ENCODE measurements around the gene TMCO4. TPM values are rescaled to one million over a fixed set of nuclear protein-coding genes. Genes with fewer than 3 reads are reported as not detected.
A peak's percentile ranks its signal among the peaks of the same experiment; 100 is the strongest.

The TMCO4 gene
- total and polyA plus RNA-seq, 11 donors, result 6.3 to 14.3 (median 7.6) TPM

DNA sequence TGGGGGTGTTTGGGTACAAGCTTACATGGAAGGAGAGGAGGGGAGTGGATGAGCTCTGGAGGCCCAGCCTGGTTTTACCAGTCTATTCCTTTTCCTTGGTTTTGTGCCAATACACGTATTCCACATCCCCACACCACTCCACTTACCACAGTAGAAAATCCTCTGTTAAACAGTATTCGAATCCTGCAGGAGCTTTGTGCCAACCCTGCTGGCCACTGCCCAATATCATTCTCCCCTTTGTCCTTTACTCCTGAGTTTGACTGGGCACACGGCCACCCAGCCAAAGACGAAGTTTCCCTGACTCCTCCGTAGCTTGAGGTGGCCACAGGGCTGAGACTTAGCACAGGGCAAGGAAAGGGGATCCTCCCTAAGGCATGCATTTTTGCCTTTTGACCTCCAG is 61.6 kb downstream of the TMCO4 start:
- TF ChIP-seq CTCF (IDR thresholded peaks at IDR 0.05), result no peak
- TF ChIP-seq POLR2A (IDR thresholded peaks at IDR 0.05), result no peak
- no peak overlapping the region for H3K27ac ChIP-seq
- intact Hi-C loops (cut with DNase I), result no loop called here
- DNase-seq, result peak in 2 of 5 donors; percentile 35 to 51
- H3K4me3 ChIP-seq, result no peak overlapping the region
- H3K4me1 ChIP-seq, result peaks cover 0 to 21% (median 11%) of the 10 kb centered on the region in 12 donors
- ATAC-seq, result peak in 1 of 4 donors; percentile 33
- WGBS, 4 donors, result 53 to 65% (median 60%) methylated on average over 5 of the region's 5 CpGs
- no peaks in the 10 kb centered on the region for H3K27me3 ChIP-seq
- H3K9me3 ChIP-seq, result peaks cover 0 to 9% (median 2%) of the 10 kb centered on the region in 12 donors
- H3K36me3 ChIP-seq, result peaks cover 0 to 20% (median 0%) of the 10 kb centered on the region in 9 donors

DNA sequence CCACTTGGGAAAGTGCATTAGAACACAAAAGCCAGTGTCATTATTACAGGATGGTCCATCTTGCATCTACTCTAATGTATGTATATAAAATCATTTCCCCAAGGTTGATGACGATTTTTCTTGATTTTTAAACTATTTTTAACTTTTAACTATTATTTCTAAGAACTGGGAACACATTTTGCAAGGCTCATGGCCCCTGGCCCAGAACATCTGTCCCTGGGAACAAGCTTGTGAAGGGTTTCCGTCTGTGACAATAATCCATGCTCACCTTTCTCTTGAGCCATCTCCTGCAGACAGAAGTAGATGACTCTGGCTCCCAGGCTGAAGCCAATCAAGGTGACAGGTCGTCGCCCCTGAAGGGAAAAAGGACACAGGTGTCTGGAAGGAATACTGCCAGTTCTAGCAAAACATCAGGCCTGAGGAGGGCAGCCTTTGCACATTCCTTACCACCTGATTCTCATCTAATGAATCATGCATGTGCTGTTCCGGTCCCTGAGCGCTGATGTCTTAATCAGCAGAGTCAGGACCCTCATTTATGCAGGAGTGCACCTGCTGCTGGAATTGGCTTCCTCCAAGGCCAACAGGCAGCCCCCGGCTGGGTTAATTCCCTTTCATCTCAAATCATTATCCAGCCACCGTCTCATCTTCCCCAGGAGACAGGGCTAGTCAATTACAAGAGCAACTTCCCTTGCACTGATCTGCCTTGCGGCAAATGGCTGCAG is 62.5 kb downstream of the TMCO4 start:
- H3K27me3 ChIP-seq, result no peaks in the 10 kb centered on the region
- ATAC-seq (no peak), DNase-seq (no peak)
- no peak for TF ChIP-seq CTCF (IDR thresholded peaks at IDR 0.05)
- TF ChIP-seq POLR2A (IDR thresholded peaks at IDR 0.05), result no peak
- H3K4me3 ChIP-seq, result no peak overlapping the region
- intact Hi-C loops (cut with DNase I), result no loop called here
- WGBS, 4 donors, result 78 to 86% (median 82%) methylated on average over 9 of the region's 9 CpGs
- no peak overlapping the region for H3K27ac ChIP-seq
- H3K36me3 ChIP-seq, result peaks cover 0 to 22% (median 0%) of the 10 kb centered on the region in 9 donors
- H3K9me3 ChIP-seq, result peaks cover 0 to 9% (median 2%) of the 10 kb centered on the region in 12 donors
- peaks cover 0 to 21% (median 11%) of the 10 kb centered on the region in 12 donors for H3K4me1 ChIP-seq

DNA sequence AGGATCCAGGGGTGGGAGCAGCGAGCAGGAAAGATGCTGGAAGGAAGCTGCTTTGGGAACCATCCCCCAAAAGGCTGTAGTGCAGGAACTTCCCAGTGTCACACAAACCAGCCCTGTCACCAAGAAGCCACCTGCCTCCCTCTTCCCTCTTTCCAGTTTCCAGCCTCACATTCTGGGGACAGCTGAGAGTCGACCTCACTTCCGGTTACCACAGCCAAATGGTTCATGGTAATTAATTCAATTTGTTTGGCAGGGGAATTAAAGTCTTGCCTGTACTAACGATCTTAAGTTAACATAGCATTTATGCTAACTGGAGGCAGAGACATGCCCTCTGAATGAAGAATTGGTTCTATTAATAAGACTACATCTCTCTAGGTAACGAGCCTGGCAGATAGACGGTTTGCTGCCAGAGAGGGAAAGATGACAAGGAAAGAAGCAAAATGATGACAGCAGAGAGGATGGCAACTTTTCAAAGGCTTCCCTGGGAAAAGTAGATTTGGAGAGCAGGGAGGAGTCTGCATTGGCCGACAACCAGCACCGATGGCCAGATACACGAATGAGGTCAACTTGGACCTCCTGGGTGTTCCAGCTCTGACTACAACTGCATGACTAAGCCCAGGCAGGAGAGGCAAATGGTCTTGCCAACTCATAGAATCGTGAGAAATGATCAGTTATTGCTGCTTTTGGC is 64.1 kb downstream of the TMCO4 start:
- Histone ChIP-seq H3K9me3 (peaks cover 0 to 11% (median 3%) of the 10 kb centered on the region in 12 donors), H3K4me1 (peaks cover 0 to 21% (median 11%) of the 10 kb centered on the region in 12 donors), H3K4me3 (no peak overlapping the region), H3K36me3 (peaks cover 0 to 22% (median 0%) of the 10 kb centered on the region in 9 donors), H3K27ac (peak overlapping the region in 9 of 12 donors; percentile 19 to 65 (median 33)), H3K27me3 (no peaks in the 10 kb centered on the region)
- DNase-seq (peak; percentile 53 to 77 (median 68)), ATAC-seq (peak; percentile 63 to 93 (median 83))
- TF ChIP-seq CTCF (IDR thresholded peaks at IDR 0.05) (no peak), POLR2A (IDR thresholded peaks at IDR 0.05) (no peak)
- 40 to 44% (median 42%) methylated on average over 10 of the region's 10 CpGs for WGBS, 4 donors
- intact Hi-C loops (cut with DNase I), result no loop called here

DNA sequence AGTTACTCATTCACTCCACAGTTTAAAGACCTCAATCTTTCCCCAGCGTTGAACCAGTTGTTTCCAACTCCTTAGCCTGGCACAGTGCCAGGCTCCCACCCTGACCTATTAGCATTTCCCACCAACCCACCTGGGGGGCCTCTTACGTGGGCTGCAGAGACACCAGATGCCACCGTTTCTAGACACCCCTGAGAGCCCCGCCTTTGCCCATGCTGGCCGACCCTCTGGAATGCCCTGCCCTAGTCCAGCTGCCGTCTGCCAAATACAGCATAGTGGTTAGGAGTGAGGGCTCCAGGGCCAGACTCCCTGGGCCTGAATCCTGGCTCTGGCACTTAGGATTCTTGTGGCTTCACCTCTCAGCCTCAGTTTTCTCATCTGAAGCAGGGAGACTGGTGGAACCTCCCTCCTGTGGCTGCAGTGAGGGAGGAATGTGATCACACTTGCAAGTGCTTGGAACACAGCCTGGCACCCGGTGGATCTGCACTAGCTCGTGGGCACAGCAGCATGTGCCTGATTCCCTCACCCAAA is 65.2 kb downstream of the TMCO4 start:
- peaks cover 0 to 25% (median 3%) of the 10 kb centered on the region in 9 donors for H3K36me3 ChIP-seq
- WGBS, 4 donors, result 63 to 76% (median 72%) methylated on average over 7 to 8 of the region's 8 CpGs

More for the DNA sequence above, 65.2 kb downstream of the TMCO4 start:
- peak in 1 of 5 donors; percentile 43 for DNase-seq
- Histone ChIP-seq H3K9me3 (peaks cover 0 to 19% (median 7%) of the 10 kb centered on the region in 12 donors), H3K4me1 (peaks cover 0 to 21% (median 11%) of the 10 kb centered on the region in 12 donors), H3K4me3 (no peak overlapping the region), H3K27me3 (no peaks in the 10 kb centered on the region), H3K27ac (peak overlapping the region in 1 of 12 donors; percentile 65)
- TF ChIP-seq CTCF (IDR thresholded peaks at IDR 0.05) (no peak), POLR2A (IDR thresholded peaks at IDR 0.05) (no peak)
- ATAC-seq, result peak in 3 of 4 donors; percentile 15 to 53 (median 15)
- intact Hi-C loops (cut with DNase I), result no loop called here
